ENCODE measurements around the gene ME2. TPM values are rescaled to one million over a fixed set of nuclear protein-coding genes. Genes with fewer than 3 reads are reported as not detected.
"Not testable (repeated sequence)": the region's sequence is repeated elsewhere in the genome, so short reads cannot be mapped to it uniquely, and the experiment has no call there.

Gene ME2
- total RNA-seq, 3 donors from 2014 or later (not counting 1 experiment from before 2014, with no cell fraction given): 42.4 to 61.3 (median 43.5) TPM

GRCh38 chr18:50832754-50833153, 46.2 kb upstream of the ME2 start:
- TF ChIP-seq, protein P1, sequence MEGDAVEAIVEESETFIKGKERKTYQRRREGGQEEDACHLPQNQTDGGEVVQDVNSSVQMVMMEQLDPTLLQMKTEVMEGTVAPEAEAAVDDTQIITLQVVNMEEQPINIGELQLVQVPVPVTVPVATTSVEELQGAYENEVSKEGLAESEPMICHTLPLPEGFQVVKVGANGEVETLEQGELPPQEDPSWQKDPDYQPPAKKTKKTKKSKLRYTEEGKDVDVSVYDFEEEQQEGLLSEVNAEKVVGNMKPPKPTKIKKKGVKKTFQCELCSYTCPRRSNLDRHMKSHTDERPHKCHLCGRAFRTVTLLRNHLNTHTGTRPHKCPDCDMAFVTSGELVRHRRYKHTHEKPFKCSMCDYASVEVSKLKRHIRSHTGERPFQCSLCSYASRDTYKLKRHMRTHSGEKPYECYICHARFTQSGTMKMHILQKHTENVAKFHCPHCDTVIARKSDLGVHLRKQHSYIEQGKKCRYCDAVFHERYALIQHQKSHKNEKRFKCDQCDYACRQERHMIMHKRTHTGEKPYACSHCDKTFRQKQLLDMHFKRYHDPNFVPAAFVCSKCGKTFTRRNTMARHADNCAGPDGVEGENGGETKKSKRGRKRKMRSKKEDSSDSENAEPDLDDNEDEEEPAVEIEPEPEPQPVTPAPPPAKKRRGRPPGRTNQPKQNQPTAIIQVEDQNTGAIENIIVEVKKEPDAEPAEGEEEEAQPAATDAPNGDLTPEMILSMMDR (IDR thresholded peaks at IDR 0.05): no peak
- WGBS (ENCODE audit: insufficient coverage): 66% methylated on average over 2 of the region's 2 CpGs
- no peaks in the 10 kb centered on the region for H3K36me3 Mint-ChIP-seq
- no peaks in the 10 kb centered on the region for H3K9me3 Mint-ChIP-seq
- Histone ChIP-seq H3K36me3 (ENCODE audit: control insufficient read depth, insufficient read depth, low read length) (no peaks in the 10 kb centered on the region), H3K4me1 (ENCODE audit: control insufficient read depth, insufficient read depth, low read length) (no peaks in the 10 kb centered on the region), H3K9me3 (ENCODE audit: control insufficient read depth, insufficient read depth, low read length) (no peaks in the 10 kb centered on the region), H3K4me3 (ENCODE audit: low read length) (no peak overlapping the region), H3K27me3 (ENCODE audit: control insufficient read depth, insufficient read depth, low read length) (no peaks in the 10 kb centered on the region), H3K27ac (ENCODE audit: low read length) (no peak overlapping the region)
- intact Hi-C loops (cut with micrococcal nuclease): no loop called here
- ATAC-seq (no peak), DNase-seq (no peak)
- peaks cover 4 to 5% of the 10 kb centered on the region in 2 donors for H3K4me1 Mint-ChIP-seq
- no peak overlapping the region for H3K27ac Mint-ChIP-seq
- no peak overlapping the region for H3K4me3 Mint-ChIP-seq
- peaks cover 0 to 7% of the 10 kb centered on the region in 2 donors for H3K27me3 Mint-ChIP-seq (ENCODE audit: low read depth in 2 of 2)

- H3K9me3 Mint-ChIP-seq; H3K9me3 ChIP-seq (ENCODE audit: control insufficient read depth, insufficient read depth, low read length); H3K4me3 Mint-ChIP-seq; H3K36me3 ChIP-seq (ENCODE audit: control insufficient read depth, insufficient read depth, low read length); H3K27ac ChIP-seq (ENCODE audit: low read length); H3K4me1 ChIP-seq (ENCODE audit: control insufficient read depth, insufficient read depth, low read length); H3K27me3 ChIP-seq (ENCODE audit: control insufficient read depth, insufficient read depth, low read length); H3K4me1 Mint-ChIP-seq; H3K36me3 Mint-ChIP-seq; H3K27me3 Mint-ChIP-seq (ENCODE audit: low read depth in 2 of 2); ATAC-seq; DNase-seq; intact Hi-C loops (cut with micrococcal nuclease); H3K4me3 ChIP-seq (ENCODE audit: low read length); H3K27ac Mint-ChIP-seq: not testable (repeated sequence)
- WGBS (ENCODE audit: insufficient coverage): 95% methylated on average over 7 of the region's 7 CpGs
Observed at GRCh38 chr18:50833496-50833895, 45.4 kb upstream of the ME2 start.

DNA sequence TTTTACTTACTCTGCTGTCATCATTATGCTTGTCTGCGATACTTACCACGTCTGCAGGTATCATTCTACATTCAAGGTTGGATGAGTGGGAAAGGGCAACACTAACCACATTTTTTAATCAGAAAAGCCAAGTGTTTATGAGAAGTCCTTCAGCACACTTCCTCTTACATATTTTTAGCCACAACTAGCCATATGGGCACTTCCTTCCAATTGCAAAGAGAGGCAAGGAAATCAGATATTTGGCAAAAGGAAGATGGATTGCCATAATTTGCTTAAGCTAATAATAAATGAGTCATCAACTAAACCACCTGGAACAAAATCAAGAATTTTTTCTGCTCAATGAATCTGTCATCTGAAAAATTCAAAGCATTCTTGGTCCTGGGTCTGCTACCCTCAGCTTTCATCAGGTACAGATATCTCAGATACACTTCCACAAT, 42.4 kb upstream of the ME2 start:
- Mint-ChIP-seq H3K27me3 (ENCODE audit: low read depth in 2 of 2) (peaks cover 2 to 7% of the 10 kb centered on the region in 2 donors), H3K4me1 (peaks cover 4 to 5% of the 10 kb centered on the region in 2 donors), H3K4me3 (no peak overlapping the region), H3K36me3 (no peaks in the 10 kb centered on the region), H3K27ac (no peak overlapping the region), H3K9me3 (no peaks in the 10 kb centered on the region)
- DNase-seq: no peak
- Histone ChIP-seq H3K27me3 (ENCODE audit: control insufficient read depth, insufficient read depth, low read length) (no peaks in the 10 kb centered on the region), H3K4me1 (ENCODE audit: control insufficient read depth, insufficient read depth, low read length) (no peaks in the 10 kb centered on the region), H3K9me3 (ENCODE audit: control insufficient read depth, insufficient read depth, low read length) (no peaks in the 10 kb centered on the region), H3K4me3 (ENCODE audit: low read length) (no peak overlapping the region), H3K27ac (ENCODE audit: low read length) (no peak overlapping the region), H3K36me3 (ENCODE audit: control insufficient read depth, insufficient read depth, low read length) (no peaks in the 10 kb centered on the region)
- 0% methylated on average over 1 of the region's 2 CpGs for WGBS (ENCODE audit: insufficient coverage)
- TF ChIP-seq, protein P1 (IDR thresholded peaks at IDR 0.05): no peak
- intact Hi-C loops (cut with micrococcal nuclease): no loop called here
- ATAC-seq: no peak

DNA sequence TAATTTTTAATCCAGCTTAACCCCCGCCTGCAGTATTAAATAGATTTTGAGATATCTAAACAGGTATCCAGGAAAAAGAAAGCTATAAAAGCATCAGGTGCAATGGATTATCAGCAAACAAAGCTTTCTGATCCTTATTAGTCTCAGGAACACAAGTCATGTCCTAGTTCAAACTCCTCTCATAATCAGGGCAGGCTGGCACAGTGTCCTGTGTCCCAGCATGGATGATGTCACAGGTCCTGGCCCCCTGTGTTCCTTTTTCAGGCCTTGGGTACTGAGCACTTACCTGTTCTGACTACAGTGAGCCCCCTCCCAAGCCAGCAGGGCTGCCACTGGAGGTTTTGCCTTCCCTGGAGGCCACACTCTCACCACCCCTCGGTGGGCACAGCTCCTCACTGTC, 39.6 kb upstream of the ME2 start:
- Mint-ChIP-seq H3K4me1 (peaks cover 4 to 5% of the 10 kb centered on the region in 2 donors), H3K9me3 (no peaks in the 10 kb centered on the region), H3K27me3 (ENCODE audit: low read depth in 2 of 2) (peaks cover 2 to 7% of the 10 kb centered on the region in 2 donors), H3K36me3 (no peaks in the 10 kb centered on the region), H3K4me3 (no peak overlapping the region), H3K27ac (no peak overlapping the region)
- intact Hi-C loops (cut with micrococcal nuclease): no loop called here
- Histone ChIP-seq H3K27ac (ENCODE audit: low read length) (no peak overlapping the region), H3K4me3 (ENCODE audit: low read length) (no peak overlapping the region), H3K4me1 (ENCODE audit: control insufficient read depth, insufficient read depth, low read length) (no peaks in the 10 kb centered on the region), H3K27me3 (ENCODE audit: control insufficient read depth, insufficient read depth, low read length) (no peaks in the 10 kb centered on the region), H3K36me3 (ENCODE audit: control insufficient read depth, insufficient read depth, low read length) (no peaks in the 10 kb centered on the region), H3K9me3 (ENCODE audit: control insufficient read depth, insufficient read depth, low read length) (no peaks in the 10 kb centered on the region)
- WGBS (ENCODE audit: insufficient coverage): 81% methylated on average over 1 of the region's 2 CpGs
- DNase-seq (no peak), ATAC-seq (no peak)
- TF ChIP-seq, protein P1 (IDR thresholded peaks at IDR 0.05): no peak

All from natural killer cell (primary cell).